Epithelial cell of proximal tubule (primary cell): Measurements from ENCODE around the gene MYLK4. TPM values are rescaled to one million over a fixed set of nuclear protein-coding genes. Genes with fewer than 3 reads are reported as not detected.
A peak's percentile ranks its signal among the peaks of the same experiment; 100 is the strongest.

Source experiments
- DNase-seq: peaks from one replicate; pipeline ENCODE4 v3.0.0-alpha.2; 2011; ENCODE audit warnings: low read depth
- H3K4me3 ChIP-seq: 2 replicates; pipeline ENCODE4 v1.5.1; 2011; ENCODE audit warnings: low read depth, mild to moderate bottlenecking, low read length
- CTCF ChIP-seq: conservative IDR thresholded peaks from 2 replicates; pipeline ENCODE4 v1.5.1; 2012; ENCODE audit warnings: low read depth, mild to moderate bottlenecking, low read length
- total RNA-seq: library from RNA; depleted of rRNA; stranded (reverse); fragments of >200 nt; gene quantifications from 2 replicates; pipeline ENCODE4 v1.2.3, GENCODE V29; 2015

MYLK4 gene
- total RNA-seq, 1 donor from 2014 or later: 0.46 TPM

- H3K4me3 ChIP-seq: no peak overlapping the region
- DNase-seq: no peak
- no peak for TF ChIP-seq CTCF
Observed at GRCh38 chr6:2630891-2631571, 119.7 kb downstream of the MYLK4 start.

- no peak for TF ChIP-seq CTCF
- peak; percentile 97 for DNase-seq
- H3K4me3 ChIP-seq: no peak overlapping the region
Observed at GRCh38 chr6:2630359-2630758, 120.4 kb downstream of the MYLK4 start.

GRCh38 chr6:2626401-2626800 is 124.3 kb downstream of the MYLK4 start:
- no peak for DNase-seq

GRCh38 chr6:2625581-2625980 is 125.1 kb downstream of the MYLK4 start:
- no peak for DNase-seq
- TF ChIP-seq CTCF: no peak
- no peak overlapping the region for H3K4me3 ChIP-seq

More at GRCh38 chr6:2626401-2626800, 124.3 kb downstream of the MYLK4 start:
- no peak overlapping the region for H3K4me3 ChIP-seq
- no peak for TF ChIP-seq CTCF

- no peak overlapping the region for H3K4me3 ChIP-seq
- no peak for DNase-seq
- TF ChIP-seq CTCF: no peak
Observed at GRCh38 chr6:2624177-2624576, 126.5 kb downstream of the MYLK4 start.

GRCh38 chr6:2623295-2623694 is 127.4 kb downstream of the MYLK4 start:
- TF ChIP-seq CTCF: no peak
- DNase-seq: no peak
- no peak overlapping the region for H3K4me3 ChIP-seq

- H3K4me3 ChIP-seq: no peak overlapping the region
- no peak for TF ChIP-seq CTCF
- DNase-seq: no peak
Observed at GRCh38 chr6:2622671-2623070, 128.1 kb downstream of the MYLK4 start.
